22Rv1 (cell line): ENCODE measurements around the gene RASA3.

Experiments used
- H3K27ac ChIP-seq: fragments of 450-650 bp; 2 replicates; pipeline ENCODE4 v1.5.1; 2017
- ZFX ChIP-seq: fragments of 450-650 bp; IDR thresholded peaks from 2 replicates; pipeline ENCODE4 v1.6.1; 2017; ENCODE audit warnings: antibody characterized with exemption, borderline replicate concordance
- TF ChIP-seq, protein P1 (sequence below): fragments of 450-650 bp; IDR thresholded peaks from 2 replicates; pipeline ENCODE4 v1.5.1; 2017; ENCODE audit warnings: mild to moderate bottlenecking

Gene RASA3

DNA sequence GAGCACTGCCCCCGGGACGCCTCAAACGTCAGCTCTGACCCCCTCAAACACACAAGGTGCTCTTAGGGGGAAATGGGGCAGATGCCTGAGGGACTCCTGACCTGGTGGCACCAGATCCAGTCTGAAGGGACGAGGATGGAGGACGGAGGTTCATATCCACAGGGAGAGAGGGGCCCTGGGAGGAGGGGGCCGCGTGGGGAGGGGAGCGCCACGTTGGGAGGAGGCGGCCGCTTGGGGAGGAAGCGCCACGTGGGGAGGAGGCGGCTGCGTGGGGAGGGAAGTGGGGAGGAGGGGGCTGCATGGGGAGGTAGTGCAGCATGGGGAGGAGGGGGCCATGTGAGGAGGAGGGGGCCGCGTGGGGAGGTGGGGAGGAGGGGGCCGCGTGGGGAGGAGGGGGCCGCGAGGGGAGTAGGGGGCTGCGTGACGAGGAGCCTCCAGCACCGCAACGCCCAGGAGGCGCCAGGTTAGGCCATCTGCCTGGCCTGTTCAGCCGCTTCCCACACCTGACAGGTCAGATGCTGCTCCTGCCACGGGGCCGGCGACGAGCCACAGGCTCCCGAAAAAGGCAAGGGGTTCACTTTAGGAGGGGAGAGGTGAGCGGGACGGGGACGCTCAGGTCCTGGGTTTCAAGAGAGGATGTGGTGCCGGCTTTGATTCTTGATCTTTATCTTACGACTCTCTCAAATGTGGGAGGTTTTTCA lies 121.9 kb downstream of the RASA3 start:
- no peak for TF ChIP-seq ZFX
- TF ChIP-seq, protein P1, sequence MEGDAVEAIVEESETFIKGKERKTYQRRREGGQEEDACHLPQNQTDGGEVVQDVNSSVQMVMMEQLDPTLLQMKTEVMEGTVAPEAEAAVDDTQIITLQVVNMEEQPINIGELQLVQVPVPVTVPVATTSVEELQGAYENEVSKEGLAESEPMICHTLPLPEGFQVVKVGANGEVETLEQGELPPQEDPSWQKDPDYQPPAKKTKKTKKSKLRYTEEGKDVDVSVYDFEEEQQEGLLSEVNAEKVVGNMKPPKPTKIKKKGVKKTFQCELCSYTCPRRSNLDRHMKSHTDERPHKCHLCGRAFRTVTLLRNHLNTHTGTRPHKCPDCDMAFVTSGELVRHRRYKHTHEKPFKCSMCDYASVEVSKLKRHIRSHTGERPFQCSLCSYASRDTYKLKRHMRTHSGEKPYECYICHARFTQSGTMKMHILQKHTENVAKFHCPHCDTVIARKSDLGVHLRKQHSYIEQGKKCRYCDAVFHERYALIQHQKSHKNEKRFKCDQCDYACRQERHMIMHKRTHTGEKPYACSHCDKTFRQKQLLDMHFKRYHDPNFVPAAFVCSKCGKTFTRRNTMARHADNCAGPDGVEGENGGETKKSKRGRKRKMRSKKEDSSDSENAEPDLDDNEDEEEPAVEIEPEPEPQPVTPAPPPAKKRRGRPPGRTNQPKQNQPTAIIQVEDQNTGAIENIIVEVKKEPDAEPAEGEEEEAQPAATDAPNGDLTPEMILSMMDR, result no peak
- no peak overlapping the region for H3K27ac ChIP-seq

DNA sequence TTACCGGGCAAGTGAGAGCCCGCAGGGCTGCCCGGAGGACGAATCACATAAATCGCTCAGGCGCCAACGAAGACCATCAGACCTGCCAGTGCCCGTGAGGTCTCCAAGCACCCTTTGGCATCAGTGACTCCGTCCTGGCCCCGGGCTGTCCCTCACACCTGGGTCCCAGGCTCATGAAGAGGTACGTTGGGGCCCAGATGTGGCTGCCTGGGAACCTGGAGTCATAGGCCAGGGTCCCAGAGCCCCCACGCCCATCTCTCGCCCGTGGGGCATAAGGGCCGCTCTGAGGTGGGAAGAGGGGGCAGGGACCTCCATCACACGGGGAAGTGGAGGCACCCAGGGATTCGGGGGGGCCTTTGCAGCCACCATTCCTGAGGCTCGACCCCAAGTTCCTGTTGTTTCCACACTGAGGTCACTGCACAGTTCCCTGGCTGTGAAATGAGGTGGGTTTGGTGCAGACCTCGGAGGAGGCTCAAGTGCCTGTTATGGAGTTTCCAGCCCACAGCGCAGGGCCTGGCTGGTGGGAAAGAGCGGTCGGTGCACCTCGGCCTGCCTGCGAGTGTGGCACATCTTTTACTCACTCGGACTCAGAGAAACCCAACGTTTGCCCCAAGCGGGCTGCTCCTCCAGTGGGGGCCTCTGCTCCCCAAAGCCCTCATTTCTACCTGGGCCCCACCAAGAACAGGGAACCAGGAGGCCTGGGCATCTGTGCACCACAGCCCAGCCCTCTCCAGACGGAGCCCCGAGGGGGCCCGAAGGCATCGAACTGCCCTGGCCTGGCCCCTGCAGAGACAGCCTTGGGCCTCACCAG lies 122.6 kb downstream of the RASA3 start:
- TF ChIP-seq ZFX, result no peak
- TF ChIP-seq, protein P1, result no peak
- H3K27ac ChIP-seq, result no peak overlapping the region

DNA sequence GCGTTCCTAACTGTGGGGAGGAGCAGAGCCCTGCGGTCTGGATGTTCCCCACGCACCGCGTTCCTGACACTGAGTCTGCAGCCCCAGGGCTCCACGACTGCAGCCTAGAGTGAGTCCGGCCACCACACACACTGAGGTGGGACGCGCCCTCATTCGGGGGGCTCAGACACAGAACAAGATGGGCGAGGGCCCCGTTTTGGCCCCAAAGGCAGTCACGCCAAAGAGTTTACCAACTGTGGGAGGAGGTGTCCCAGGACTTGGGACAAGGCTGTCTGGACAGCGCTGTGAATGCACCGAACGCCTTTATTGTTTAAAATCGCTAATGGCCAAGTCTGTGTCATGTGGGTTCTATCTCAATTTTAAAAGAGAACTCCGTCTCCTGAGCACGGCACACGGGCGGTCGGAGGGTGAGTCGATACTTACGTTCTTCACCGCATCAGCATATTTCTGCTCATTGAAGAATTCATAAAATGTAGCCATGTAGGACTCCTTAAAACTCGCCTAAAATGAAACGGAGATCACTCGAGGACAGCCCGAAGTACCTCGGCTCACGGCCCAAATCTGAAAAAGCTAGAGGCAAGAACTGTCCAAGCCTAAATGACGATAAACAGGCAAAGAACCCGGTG lies 123.3 kb downstream of the RASA3 start:
- no peak for TF ChIP-seq ZFX
- TF ChIP-seq, protein P1, result no peak
- no peak overlapping the region for H3K27ac ChIP-seq

DNA sequence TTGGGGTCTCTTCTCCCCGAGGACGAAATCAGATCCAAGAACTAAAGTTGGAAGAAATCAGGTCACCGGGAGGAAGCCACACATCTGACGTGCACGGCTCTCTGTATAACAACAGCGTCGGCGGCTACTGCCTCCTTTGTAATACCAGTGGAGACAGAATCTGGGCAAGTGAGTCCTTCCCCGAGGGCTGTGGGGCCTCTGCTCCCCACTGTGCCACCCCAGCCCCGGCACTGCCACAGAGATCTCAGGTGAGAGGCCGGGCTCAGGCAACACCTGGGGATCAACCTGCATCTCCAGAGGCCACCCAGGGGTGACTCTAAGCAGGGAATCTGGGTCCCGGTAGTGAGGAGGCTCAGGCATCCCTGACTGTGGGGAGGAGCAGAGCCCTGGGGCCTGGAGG lies 124.9 kb downstream of the RASA3 start:
- H3K27ac ChIP-seq, result no peak overlapping the region
- TF ChIP-seq, protein P1, result no peak

DNA sequence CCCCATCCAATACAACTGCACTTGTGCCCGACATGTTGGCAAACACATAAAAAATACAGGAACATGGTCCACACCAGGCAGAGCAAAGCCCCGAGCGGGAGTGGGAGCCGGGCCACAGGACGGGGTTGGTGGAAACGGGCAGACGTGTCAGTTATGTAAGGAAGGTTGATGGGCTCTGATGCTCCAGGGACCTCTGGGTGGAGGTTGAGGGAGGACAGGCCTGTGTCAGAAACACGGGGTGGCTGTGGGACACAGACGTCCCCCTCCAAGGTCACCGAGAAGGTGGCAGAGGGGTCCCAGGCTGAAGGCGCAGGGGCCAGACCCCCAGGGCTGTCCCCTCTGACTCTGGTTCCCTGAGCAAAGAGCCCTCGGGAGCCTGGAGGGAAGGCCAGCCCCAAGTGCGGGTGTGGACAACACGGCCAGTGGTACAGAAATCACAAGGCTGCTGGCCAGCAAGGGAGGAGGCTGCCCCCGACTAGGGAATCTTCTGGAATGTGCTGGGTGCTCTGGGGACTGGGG lies 127.2 kb downstream of the RASA3 start:
- H3K27ac ChIP-seq, result no peak overlapping the region
- no peak for TF ChIP-seq ZFX
- TF ChIP-seq, protein P1, result no peak

DNA sequence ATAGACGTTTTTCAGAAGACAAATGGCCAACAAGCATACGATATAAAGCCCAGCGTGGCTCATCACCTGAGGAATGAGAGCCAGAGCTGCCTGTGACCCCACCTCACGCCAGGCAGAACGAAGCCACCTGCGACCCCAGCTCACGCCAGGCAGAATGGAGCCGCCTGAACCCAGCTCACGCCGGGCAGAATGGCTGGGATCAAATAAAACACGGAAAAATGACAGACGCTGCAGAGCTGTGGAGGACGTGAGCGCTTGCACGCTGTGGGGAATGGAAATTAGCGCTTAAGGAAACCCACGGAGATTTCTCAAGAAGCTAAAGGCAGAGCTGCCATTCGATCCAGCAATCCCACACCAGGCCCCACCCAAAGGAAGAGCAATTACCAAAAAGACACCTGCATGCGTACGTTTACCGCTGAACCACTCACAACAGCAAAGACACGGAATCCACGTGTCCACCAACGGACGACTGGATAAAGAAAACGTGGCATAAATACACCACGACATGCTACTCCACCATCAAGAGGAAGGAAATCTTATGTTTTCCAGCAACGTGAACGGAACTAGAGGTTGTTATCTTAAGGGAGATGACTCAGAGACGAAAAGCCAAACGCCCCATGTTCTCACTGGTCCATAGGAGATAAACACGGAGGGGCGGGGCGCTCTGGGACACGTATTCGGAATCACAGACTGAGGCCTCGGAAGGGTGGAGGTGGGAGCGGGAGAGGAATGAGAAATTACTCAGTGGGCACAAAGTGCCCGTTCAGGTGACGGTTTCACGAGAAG lies 127.8 kb downstream of the RASA3 start:
- no peak overlapping the region for H3K27ac ChIP-seq
- TF ChIP-seq ZFX, result no peak
- TF ChIP-seq, protein P1, result no peak
